ENCODE results near the gene MLXIP.
"Not testable (repeated sequence)": the region's sequence is repeated elsewhere in the genome, so short reads cannot be mapped to it uniquely, and the experiment has no call there.

Gene MLXIP

DNA sequence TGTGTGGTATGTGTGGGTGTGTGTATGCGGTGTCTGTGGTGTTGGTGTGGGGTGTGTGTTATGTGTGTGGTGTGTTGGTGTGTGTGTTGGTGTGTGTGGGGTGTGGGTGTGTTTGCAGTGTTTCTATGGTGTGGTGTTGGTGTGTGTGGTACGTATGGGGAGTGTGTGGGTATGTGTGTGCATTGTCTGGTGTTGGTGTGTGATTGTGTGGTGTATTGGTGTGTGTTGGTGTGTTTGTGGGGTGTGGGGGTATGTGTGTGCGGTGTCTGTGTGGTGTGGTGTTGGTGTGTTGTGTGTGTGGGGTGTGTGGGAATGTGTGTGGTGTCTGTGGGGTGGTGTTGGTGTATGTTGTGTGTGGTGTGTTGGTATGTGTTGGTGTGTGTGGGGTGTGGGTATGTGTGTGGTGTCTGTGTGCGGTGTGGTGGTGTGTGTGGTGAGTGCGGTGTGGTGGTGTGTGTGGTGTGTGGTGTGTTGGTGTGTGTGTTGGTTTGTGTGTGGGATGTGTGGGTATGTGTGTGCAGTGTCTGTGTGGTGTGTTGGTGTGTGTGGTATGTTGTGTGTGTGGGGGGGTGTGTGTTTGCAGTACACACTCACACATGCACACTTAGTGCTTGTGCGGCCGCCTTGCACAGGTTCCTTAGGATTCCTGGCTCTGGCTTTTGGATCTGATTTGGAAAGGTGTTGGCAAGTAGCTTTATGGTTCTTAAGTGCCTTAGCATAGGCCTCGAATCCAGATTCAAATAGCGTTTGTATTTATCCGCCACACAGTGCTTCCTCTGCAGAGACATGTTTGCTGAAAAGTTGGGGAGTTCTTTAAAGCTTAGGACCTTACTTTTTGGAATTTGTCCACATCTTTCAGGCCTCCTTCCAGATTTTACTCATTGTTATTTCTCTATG lies 16.4 kb downstream of the MLXIP start:
- H3K4me1 ChIP-seq (ENCODE audit: control insufficient read depth, low read depth, low read length), result no peaks in the 10 kb centered on the region
- H3K4me3 ChIP-seq (ENCODE audit: low read length), result no peak overlapping the region
- H3K27ac ChIP-seq (ENCODE audit: low read length), result no peak overlapping the region

DNA sequence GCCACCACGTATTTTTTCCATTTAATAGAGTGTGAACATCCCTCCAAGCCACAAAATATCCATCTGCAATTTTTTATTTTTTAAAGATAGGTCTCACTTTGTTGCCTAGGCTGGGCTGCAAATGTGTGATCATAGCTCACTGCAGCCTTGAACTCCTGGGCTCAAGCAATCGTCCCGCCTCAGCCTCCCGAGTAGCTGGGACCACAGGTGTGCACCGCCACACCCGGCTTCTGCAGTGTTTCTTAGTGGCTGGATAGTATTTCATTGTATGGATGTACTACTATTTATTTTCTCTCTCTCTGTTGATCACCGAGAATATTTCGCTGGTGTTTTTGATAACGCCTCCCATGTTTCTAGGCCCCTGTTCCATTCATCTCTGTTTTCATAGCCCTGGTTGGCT lies 17.5 kb downstream of the MLXIP start:
- no peak overlapping the region for H3K4me3 ChIP-seq (ENCODE audit: low read length)
- H3K27me3 ChIP-seq (ENCODE audit: control insufficient read depth, insufficient read depth, low read length), result no peaks in the 10 kb centered on the region
- H3K27ac ChIP-seq (ENCODE audit: low read length), result no peak overlapping the region
- no peaks in the 10 kb centered on the region for H3K36me3 ChIP-seq (ENCODE audit: control insufficient read depth, low read depth, low read length)
- no peak overlapping the region for H3K9ac ChIP-seq (ENCODE audit: low read length)
- H3K4me1 ChIP-seq (ENCODE audit: control insufficient read depth, low read depth, low read length), result no peaks in the 10 kb centered on the region
- H3K9me3 ChIP-seq (ENCODE audit: control insufficient read depth, low read depth, low read length), result no peaks in the 10 kb centered on the region

More for the DNA sequence above, 16.4 kb downstream of the MLXIP start:
- H3K9me3 ChIP-seq (ENCODE audit: control insufficient read depth, low read depth, low read length), result no peaks in the 10 kb centered on the region
- H3K9ac ChIP-seq (ENCODE audit: low read length), result no peak overlapping the region
- H3K27me3 ChIP-seq (ENCODE audit: control insufficient read depth, insufficient read depth, low read length), result no peaks in the 10 kb centered on the region
- no peaks in the 10 kb centered on the region for H3K36me3 ChIP-seq (ENCODE audit: control insufficient read depth, low read depth, low read length)

DNA sequence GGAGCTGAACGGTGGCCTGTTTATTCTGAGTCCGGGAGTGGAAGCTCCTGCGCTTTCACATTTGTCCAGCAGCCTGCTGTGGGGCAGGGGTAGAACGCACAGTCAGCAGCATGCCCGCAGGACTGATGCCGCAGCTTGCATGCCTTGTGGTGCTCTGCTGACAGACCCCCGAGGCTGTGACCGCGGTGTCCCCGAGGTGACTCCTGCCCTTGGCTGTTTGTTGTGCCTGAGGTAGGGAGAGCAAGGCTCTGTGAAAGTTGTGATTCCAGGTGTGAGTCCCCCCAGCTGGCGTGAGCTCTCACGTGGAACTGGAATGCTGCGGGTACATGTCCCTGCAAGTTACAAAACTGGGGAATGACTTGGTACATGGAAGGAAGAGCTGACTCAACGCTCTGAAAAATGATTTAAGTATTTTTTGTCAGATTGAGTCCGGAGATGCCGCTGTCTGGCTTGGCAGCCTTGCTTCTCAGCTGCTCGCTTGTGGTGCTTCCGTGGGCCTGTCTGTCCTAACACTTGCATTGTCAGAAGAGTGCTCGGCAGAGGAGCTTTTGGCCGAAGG lies 18.1 kb downstream of the MLXIP start:
- Histone ChIP-seq H3K36me3 (ENCODE audit: control insufficient read depth, low read depth, low read length) (no peaks in the 10 kb centered on the region), H3K4me1 (ENCODE audit: control insufficient read depth, low read depth, low read length) (no peaks in the 10 kb centered on the region), H3K27ac (ENCODE audit: low read length) (no peak overlapping the region), H3K9me3 (ENCODE audit: control insufficient read depth, low read depth, low read length) (no peaks in the 10 kb centered on the region), H3K9ac (ENCODE audit: low read length) (no peak overlapping the region), H3K27me3 (ENCODE audit: control insufficient read depth, insufficient read depth, low read length) (no peaks in the 10 kb centered on the region), H3K4me3 (ENCODE audit: low read length) (no peak overlapping the region)

DNA sequence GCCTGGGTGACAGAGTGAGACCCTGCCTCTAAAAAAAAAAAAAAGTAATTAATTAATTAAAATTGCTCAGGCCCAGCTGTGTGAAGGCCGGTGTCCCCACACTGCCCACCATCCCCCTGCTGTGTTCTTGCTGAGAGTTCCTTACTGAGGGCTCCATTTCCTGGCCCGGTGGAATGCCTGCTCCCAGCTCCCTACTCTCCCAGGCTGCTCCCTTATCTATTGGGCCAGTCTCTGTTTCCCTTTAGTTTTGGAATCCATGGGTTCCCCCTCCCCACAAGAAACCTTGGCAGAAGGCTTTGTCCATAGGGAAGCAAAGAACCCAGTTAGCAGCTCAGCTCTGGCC lies 19.0 kb downstream of the MLXIP start:
- no peak overlapping the region for H3K27ac ChIP-seq (ENCODE audit: low read length)
- no peaks in the 10 kb centered on the region for H3K4me1 ChIP-seq (ENCODE audit: control insufficient read depth, low read depth, low read length)
- no peaks in the 10 kb centered on the region for H3K27me3 ChIP-seq (ENCODE audit: control insufficient read depth, insufficient read depth, low read length)
- no peak overlapping the region for H3K4me3 ChIP-seq (ENCODE audit: low read length)
- H3K9me3 ChIP-seq (ENCODE audit: control insufficient read depth, low read depth, low read length), result no peaks in the 10 kb centered on the region
- H3K36me3 ChIP-seq (ENCODE audit: control insufficient read depth, low read depth, low read length), result no peaks in the 10 kb centered on the region
- no peak overlapping the region for H3K9ac ChIP-seq (ENCODE audit: low read length)

DNA sequence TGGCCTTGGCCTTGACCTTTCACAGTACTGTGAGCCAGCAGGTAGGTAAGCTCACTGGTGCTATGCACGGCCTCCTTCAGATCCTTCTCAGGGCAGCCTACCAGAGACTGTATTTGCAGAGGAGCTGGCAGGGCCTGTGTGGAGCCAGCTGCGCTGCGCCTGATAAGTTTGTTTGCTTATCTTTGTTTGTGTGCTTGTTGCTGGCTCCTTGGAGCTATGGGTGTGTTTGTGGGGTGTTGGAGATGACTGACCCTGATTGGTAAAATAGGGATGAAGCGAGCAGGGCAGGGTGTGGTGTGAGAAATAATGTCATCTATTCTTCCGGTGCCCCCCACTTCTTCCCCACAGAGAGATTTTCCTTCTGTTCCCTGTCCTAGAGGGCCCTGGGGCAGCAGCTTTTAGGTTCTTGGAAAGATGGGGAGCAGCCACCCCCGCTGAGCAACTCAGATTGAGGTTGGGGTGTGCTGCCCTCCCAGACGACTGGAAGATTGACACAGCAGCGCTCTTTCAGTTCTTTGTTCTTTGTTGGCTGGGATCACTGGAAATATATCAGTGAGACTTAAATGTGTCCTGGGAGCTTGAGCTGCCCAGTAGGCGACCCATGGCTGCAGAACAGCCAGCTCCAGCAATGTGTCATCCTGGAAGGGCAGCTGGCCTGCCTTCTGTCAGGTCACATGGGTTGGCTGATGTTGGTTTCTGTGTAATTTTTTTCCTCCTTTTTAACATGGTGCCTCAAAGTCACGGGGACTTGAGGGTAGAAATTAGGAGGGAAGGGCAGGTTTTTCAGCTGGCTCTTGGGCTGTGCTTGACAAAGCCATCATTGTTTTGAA lies 19.6 kb downstream of the MLXIP start:
- H3K9ac ChIP-seq (ENCODE audit: low read length), result no peak overlapping the region
- no peak overlapping the region for H3K27ac ChIP-seq (ENCODE audit: low read length)
- H3K9me3 ChIP-seq (ENCODE audit: control insufficient read depth, low read depth, low read length), result no peaks in the 10 kb centered on the region
- H3K4me3 ChIP-seq (ENCODE audit: low read length), result no peak overlapping the region
- no peaks in the 10 kb centered on the region for H3K36me3 ChIP-seq (ENCODE audit: control insufficient read depth, low read depth, low read length)
- no peaks in the 10 kb centered on the region for H3K27me3 ChIP-seq (ENCODE audit: control insufficient read depth, insufficient read depth, low read length)
- H3K4me1 ChIP-seq (ENCODE audit: control insufficient read depth, low read depth, low read length), result no peaks in the 10 kb centered on the region

DNA sequence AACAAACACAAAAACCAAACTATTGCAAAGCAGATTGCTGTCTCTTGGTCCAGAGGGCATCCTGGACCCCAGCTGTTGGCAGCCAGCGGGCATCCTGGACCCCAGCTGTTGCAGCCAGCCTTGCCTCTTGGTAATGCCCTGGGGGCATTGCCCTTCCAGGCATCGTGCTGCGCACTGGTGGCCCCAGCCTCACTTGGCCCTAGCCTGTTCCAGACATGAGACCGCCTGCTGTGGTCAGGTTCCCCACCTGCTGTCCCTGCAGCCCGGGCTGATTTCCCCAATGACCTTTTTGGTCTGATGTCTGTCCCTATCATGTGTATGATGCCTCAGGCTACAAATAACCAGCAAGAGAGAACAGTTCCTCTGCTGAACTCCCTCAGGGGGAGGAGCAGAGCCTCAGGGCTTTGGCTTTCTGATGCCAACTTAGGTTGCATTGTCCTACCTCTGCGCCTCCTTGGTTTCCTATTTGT lies 20.8 kb downstream of the MLXIP start:
- Histone ChIP-seq H3K9ac (ENCODE audit: low read length) (no peak overlapping the region), H3K9me3 (ENCODE audit: control insufficient read depth, low read depth, low read length) (no peaks in the 10 kb centered on the region), H3K4me3 (ENCODE audit: low read length) (no peak overlapping the region), H3K27ac (ENCODE audit: low read length) (no peak overlapping the region), H3K4me1 (ENCODE audit: control insufficient read depth, low read depth, low read length) (no peaks in the 10 kb centered on the region), H3K36me3 (ENCODE audit: control insufficient read depth, low read depth, low read length) (no peaks in the 10 kb centered on the region), H3K27me3 (ENCODE audit: control insufficient read depth, insufficient read depth, low read length) (no peaks in the 10 kb centered on the region)

DNA sequence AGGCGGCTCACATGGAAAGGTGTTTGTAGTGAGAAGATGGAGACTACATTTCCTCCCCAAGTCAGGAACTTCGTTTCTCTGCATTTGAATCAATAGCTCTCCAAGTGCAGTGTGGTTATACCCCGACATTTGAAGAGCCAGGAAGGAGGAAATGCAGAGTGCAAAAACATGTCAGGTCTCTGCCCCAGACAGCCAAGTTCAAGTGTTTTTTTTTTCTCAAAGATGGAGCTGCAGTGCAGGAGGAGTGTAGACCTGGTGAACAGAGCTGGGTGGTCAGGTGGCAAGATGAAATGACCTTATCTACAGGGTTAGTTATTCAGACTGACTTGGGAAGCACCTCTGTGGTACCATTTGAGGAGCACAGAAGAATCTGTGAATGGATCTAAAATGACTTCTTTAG lies 21.3 kb downstream of the MLXIP start:
- Histone ChIP-seq H3K9me3 (ENCODE audit: control insufficient read depth, low read depth, low read length) (no peaks in the 10 kb centered on the region), H3K4me3 (ENCODE audit: low read length) (no peak overlapping the region), H3K27me3 (ENCODE audit: control insufficient read depth, insufficient read depth, low read length) (no peaks in the 10 kb centered on the region), H3K4me1 (ENCODE audit: control insufficient read depth, low read depth, low read length) (no peaks in the 10 kb centered on the region), H3K9ac (ENCODE audit: low read length) (no peak overlapping the region), H3K36me3 (ENCODE audit: control insufficient read depth, low read depth, low read length) (no peaks in the 10 kb centered on the region), H3K27ac (ENCODE audit: low read length) (no peak overlapping the region)

DNA sequence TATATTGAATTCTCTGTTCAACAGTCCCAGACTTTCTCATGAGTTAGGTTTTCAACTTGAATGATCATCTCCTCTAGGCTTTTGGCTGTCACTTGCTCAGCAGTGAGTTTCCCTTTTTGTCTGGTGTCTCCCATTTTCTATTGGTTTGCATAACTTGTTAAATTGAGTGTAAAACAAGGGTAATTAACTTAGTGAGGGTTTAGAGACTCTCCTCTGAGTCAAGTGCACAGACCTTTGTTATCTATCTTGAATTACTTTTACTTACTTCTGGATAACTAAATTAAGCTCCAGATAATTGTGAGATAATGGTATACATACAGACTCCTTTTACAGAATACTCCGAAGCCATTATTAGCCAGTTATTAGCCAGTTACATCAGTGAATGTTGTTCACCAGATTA lies 22.0 kb downstream of the MLXIP start:
- Histone ChIP-seq H3K27me3 (ENCODE audit: control insufficient read depth, insufficient read depth, low read length) (no peaks in the 10 kb centered on the region), H3K4me1 (ENCODE audit: control insufficient read depth, low read depth, low read length) (no peaks in the 10 kb centered on the region), H3K27ac (ENCODE audit: low read length) (no peak overlapping the region), H3K9ac (ENCODE audit: low read length) (no peak overlapping the region), H3K4me3 (ENCODE audit: low read length) (no peak overlapping the region), H3K9me3 (ENCODE audit: control insufficient read depth, low read depth, low read length) (no peaks in the 10 kb centered on the region), H3K36me3 (ENCODE audit: control insufficient read depth, low read depth, low read length) (no peaks in the 10 kb centered on the region)

DNA sequence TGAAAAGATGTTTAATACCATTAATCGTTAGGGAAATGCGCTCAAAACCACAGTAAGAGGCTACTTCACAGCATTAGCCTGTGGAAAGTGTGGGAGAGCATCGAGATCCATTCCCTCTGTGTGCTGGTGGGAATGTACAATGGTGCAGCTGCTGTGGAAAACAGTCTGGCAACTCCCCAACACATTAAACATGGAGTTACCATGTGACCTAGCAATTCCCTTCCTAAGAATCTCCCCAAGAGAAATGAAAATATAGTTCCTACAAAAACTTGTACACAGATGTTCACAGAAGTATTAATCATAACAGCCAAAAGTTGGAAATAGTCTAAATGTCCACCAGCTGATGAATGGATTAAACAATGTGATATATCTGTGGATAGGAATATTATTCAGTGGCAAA lies 23.8 kb downstream of the MLXIP start:
- no peaks in the 10 kb centered on the region for H3K27me3 ChIP-seq (ENCODE audit: control insufficient read depth, insufficient read depth, low read length)
- H3K9me3 ChIP-seq (ENCODE audit: control insufficient read depth, low read depth, low read length), result no peaks in the 10 kb centered on the region
- no peak overlapping the region for H3K9ac ChIP-seq (ENCODE audit: low read length)
- H3K27ac ChIP-seq (ENCODE audit: low read length), result no peak overlapping the region
- H3K4me3 ChIP-seq (ENCODE audit: low read length), result no peak overlapping the region
- H3K36me3 ChIP-seq (ENCODE audit: control insufficient read depth, low read depth, low read length), result no peaks in the 10 kb centered on the region
- H3K4me1 ChIP-seq (ENCODE audit: control insufficient read depth, low read depth, low read length), result no peaks in the 10 kb centered on the region

DNA sequence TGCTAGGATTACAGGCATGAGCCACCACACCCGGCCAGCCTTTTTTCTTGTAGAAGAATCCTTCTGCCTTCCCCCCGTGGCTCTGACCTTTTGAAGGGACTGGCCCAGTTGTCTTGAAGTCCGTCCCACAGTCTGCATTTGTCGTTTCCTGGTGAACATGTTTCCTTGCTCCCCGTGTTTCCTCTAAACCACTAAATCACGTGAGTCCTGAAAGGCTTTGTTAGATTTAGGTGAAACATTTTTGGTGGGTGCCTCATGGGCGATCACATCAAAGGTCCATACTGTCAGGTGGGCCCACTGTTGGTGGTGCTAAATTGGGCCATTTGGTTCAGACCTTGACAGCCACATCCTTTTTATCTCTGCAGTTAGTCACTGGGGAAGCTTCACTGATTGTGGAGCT lies 26.3 kb downstream of the MLXIP start:
- no peaks in the 10 kb centered on the region for H3K4me1 ChIP-seq (ENCODE audit: control insufficient read depth, low read depth, low read length)
- H3K36me3 ChIP-seq (ENCODE audit: control insufficient read depth, low read depth, low read length), result no peaks in the 10 kb centered on the region
- H3K9me3 ChIP-seq (ENCODE audit: control insufficient read depth, low read depth, low read length), result no peaks in the 10 kb centered on the region
- H3K4me3 ChIP-seq (ENCODE audit: low read length), result no peak overlapping the region
- no peak overlapping the region for H3K9ac ChIP-seq (ENCODE audit: low read length)
- H3K27ac ChIP-seq (ENCODE audit: low read length), result no peak overlapping the region
- no peaks in the 10 kb centered on the region for H3K27me3 ChIP-seq (ENCODE audit: control insufficient read depth, insufficient read depth, low read length)

DNA sequence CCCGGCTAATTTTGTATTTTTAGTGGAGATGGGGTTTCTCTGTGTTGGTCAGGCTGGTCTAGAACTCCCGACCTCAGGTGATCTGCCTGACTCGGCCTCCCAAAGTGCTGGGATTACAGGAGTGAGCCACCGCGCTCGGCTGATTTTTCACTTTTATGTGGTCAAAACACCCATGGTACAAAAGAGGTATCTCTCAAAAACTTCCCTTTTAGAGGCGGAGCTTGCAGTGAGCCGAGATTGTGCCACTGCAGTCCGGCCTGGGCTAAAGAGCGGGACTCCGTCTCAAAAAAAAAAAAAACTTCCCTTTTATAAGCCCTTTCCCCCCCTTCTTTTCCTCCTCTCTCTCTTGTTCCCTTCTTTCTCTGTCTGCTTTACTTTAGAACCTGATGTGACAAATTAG lies 26.9 kb downstream of the MLXIP start:
- H3K4me1 ChIP-seq (ENCODE audit: control insufficient read depth, low read depth, low read length); H3K4me3 ChIP-seq (ENCODE audit: low read length): not testable (repeated sequence)

More for the DNA sequence above, 26.9 kb downstream of the MLXIP start:
- not testable (repeated sequence) for H3K9me3 ChIP-seq (ENCODE audit: control insufficient read depth, low read depth, low read length); H3K27me3 ChIP-seq (ENCODE audit: control insufficient read depth, insufficient read depth, low read length); H3K27ac ChIP-seq (ENCODE audit: low read length); H3K36me3 ChIP-seq (ENCODE audit: control insufficient read depth, low read depth, low read length); H3K9ac ChIP-seq (ENCODE audit: low read length)
